HG03460 (cell line): ENCODE data around the gene DNAH1.
"Not testable (repeated sequence)": the region's sequence is repeated elsewhere in the genome, so short reads cannot be mapped to it uniquely, and the experiment has no call there.

Source experiments
- ATAC-seq: cut with Tn5 transposase; IDR thresholded peaks from one replicate; pipeline ENCODE4 v1.9.1; 2021; ENCODE audit not compliant: unreplicated experiment

The DNAH1 gene

GRCh38 chr3:52331091-52331490, 15.0 kb downstream of the DNAH1 start:
- ATAC-seq: no peak

GRCh38 chr3:52331906-52332305, 15.8 kb downstream of the DNAH1 start:
- ATAC-seq: no peak

- no peak for ATAC-seq
These were observed 17.9 kb downstream of the DNAH1 start for GRCh38 chr3:52333869-52334557.

- not testable (repeated sequence) for ATAC-seq
These were observed 22.0 kb downstream of the DNAH1 start for GRCh38 chr3:52338131-52338530.

- no peak for ATAC-seq
These were observed 23.5 kb downstream of the DNAH1 start for GRCh38 chr3:52339612-52340011.

- no peak for ATAC-seq
These were observed 25.0 kb downstream of the DNAH1 start for GRCh38 chr3:52341123-52341522.

GRCh38 chr3:52343946-52344600, 28.0 kb downstream of the DNAH1 start:
- ATAC-seq: no peak

- no peak for ATAC-seq
These were observed 29.5 kb downstream of the DNAH1 start for GRCh38 chr3:52345521-52346109.

GRCh38 chr3:52346623-52347530, 30.8 kb downstream of the DNAH1 start:
- ATAC-seq: no peak

GRCh38 chr3:52347716-52348635, 31.9 kb downstream of the DNAH1 start:
- ATAC-seq: no peak

GRCh38 chr3:52349131-52349530, 33.0 kb downstream of the DNAH1 start:
- ATAC-seq: no peak

- no peak for ATAC-seq
These were observed 33.7 kb downstream of the DNAH1 start for GRCh38 chr3:52349611-52350395.

- no peak for ATAC-seq
These were observed 34.3 kb downstream of the DNAH1 start for GRCh38 chr3:52350416-52350815.

- no peak for ATAC-seq
These were observed 35.1 kb downstream of the DNAH1 start for GRCh38 chr3:52350981-52351761.

- no peak for ATAC-seq
These were observed 35.7 kb downstream of the DNAH1 start for GRCh38 chr3:52351762-52352368.

- ATAC-seq: no peak
These were observed 36.4 kb downstream of the DNAH1 start for GRCh38 chr3:52352566-52352965.

- no peak for ATAC-seq
These were observed 37.3 kb downstream of the DNAH1 start for GRCh38 chr3:52353291-52353855.

- no peak for ATAC-seq
These were observed 38.6 kb downstream of the DNAH1 start for GRCh38 chr3:52354676-52355075.
